Neural cell (in vitro differentiated cells): Measurements from ENCODE around the gene CADM1. TPM values are rescaled to one million over a fixed set of nuclear protein-coding genes. Genes with fewer than 3 reads are reported as not detected.

Experiments used
- H2AFZ ChIP-seq: fragments of 200-600, 300-800 bp; sonication (generic), shearing (Covaris generic); 2 replicates; pipeline ENCODE4 v1.6.0; 2014; ENCODE audit warnings: low read depth, mild to moderate bottlenecking, antibody characterized with exemption, low read length, moderate library complexity
- H3F3A ChIP-seq: fragments of 200-600 bp; shearing (Covaris generic); 2 replicates; pipeline ENCODE4 v1.6.1; 2016; ENCODE audit warnings: mild to moderate bottlenecking, moderate library complexity, mixed read lengths, antibody characterized with exemption, low read length; ENCODE audit not compliant: insufficient read depth, poor library complexity, severe bottlenecking
- H3K27ac ChIP-seq: fragments of 200-600, 300-800 bp; sonication (generic), shearing (Covaris generic); 2 replicates; pipeline ENCODE4 v1.5.1; 2014; ENCODE audit warnings: mild to moderate bottlenecking, low read length, moderate library complexity
- H3K27me3 ChIP-seq: fragments of 300-800, 200-600 bp; sonication (generic), shearing (Covaris generic); 2 replicates; pipeline ENCODE4 v1.6.0; 2014; ENCODE audit warnings: mild to moderate bottlenecking, low read depth, low read length, moderate library complexity; ENCODE audit not compliant: insufficient read depth
- H3K36me3 ChIP-seq: fragments of 300-800, 200-600 bp; sonication (generic), shearing (Covaris generic); 2 replicates; pipeline ENCODE4 v1.5.1; 2014; ENCODE audit warnings: mild to moderate bottlenecking, antibody characterized with exemption, low read length, moderate library complexity; ENCODE audit not compliant: insufficient read depth
- H3K4me2 ChIP-seq: fragments of 300-800, 200-600 bp; sonication (generic), shearing (Covaris generic); 2 replicates; pipeline ENCODE4 v1.6.0; 2014; ENCODE audit warnings: mild to moderate bottlenecking, low read length
- H3K4me3 ChIP-seq: fragments of 300-800, 200-600 bp; sonication (generic), shearing (Covaris generic); 2 replicates; pipeline ENCODE4 v1.5.1; 2014; ENCODE audit warnings: mild to moderate bottlenecking, low read length, moderate library complexity
- H3K79me2 ChIP-seq: fragments of 200-600 bp; shearing (Covaris generic); replicated peaks from 2 replicates; pipeline ENCODE4 v1.6.0; 2014; ENCODE audit warnings: mild to moderate bottlenecking, low read length, moderate library complexity; ENCODE audit not compliant: insufficient read depth
- H3K9ac ChIP-seq: fragments of 300-800, 200-600 bp; sonication (generic), shearing (Covaris generic); 2 replicates; pipeline ENCODE4 v1.6.1; 2016; ENCODE audit warnings: mild to moderate bottlenecking, low read length, mixed read lengths
- H3K9me2 ChIP-seq: fragments of 200-600 bp; shearing (Covaris generic); 2 replicates; pipeline ENCODE4 v1.6.1; 2016; ENCODE audit warnings: mild to moderate bottlenecking, low read length, mixed read lengths; ENCODE audit not compliant: insufficient read depth
- H3K9me3 ChIP-seq: fragments of 200-600, 300-800 bp; sonication (generic), shearing (Covaris generic); 2 replicates; pipeline ENCODE4 v1.6.1; 2016; ENCODE audit warnings: mild to moderate bottlenecking, mixed run types, low read length, moderate library complexity, mixed read lengths
- H4K20me1 ChIP-seq: fragments of 200-600 bp; shearing (Covaris generic); 2 replicates; pipeline ENCODE4 v1.6.1; 2016; ENCODE audit warnings: mild to moderate bottlenecking, mixed run types; ENCODE audit not compliant: insufficient read depth
- CTCF ChIP-seq: fragments of 450-650 bp; IDR thresholded peaks from 2 replicates; pipeline ENCODE4 v1.5.1; 2014; ENCODE audit warnings: antibody characterized with exemption, mild to moderate bottlenecking, moderate library complexity; ENCODE audit not compliant: poor library complexity, severe bottlenecking
- EP300 ChIP-seq: fragments of 450-650 bp; conservative IDR thresholded peaks from 2 replicates; pipeline ENCODE4 v1.6.1; 2014; ENCODE audit warnings: antibody characterized with exemption, mild to moderate bottlenecking, moderate library complexity; ENCODE audit not compliant: poor library complexity, severe bottlenecking
- MXI1 ChIP-seq: fragments of 450-650 bp; conservative IDR thresholded peaks from 2 replicates; pipeline ENCODE4 v1.6.1; 2014; ENCODE audit warnings: antibody characterized with exemption, mild to moderate bottlenecking; ENCODE audit not compliant: poor library complexity, severe bottlenecking
- POLR2AphosphoS5 ChIP-seq: IDR thresholded peaks from 2 replicates; pipeline ENCODE4 v1.6.1; 2012
- RAD21 ChIP-seq: fragments of 450-650 bp; conservative IDR thresholded peaks from 2 replicates; pipeline ENCODE4 v1.6.1; 2014; ENCODE audit warnings: antibody characterized with exemption, mild to moderate bottlenecking, moderate library complexity
- REST ChIP-seq: IDR thresholded peaks from 2 replicates; pipeline ENCODE4 v1.6.1; 2012; ENCODE audit warnings: borderline replicate concordance
- SMC3 ChIP-seq: fragments of 450-650 bp; conservative IDR thresholded peaks from 2 replicates; pipeline ENCODE4 v1.6.1; 2014; ENCODE audit warnings: antibody characterized with exemption, mild to moderate bottlenecking, moderate library complexity; ENCODE audit not compliant: poor library complexity
- TAF1 ChIP-seq: IDR thresholded peaks from 2 replicates; pipeline ENCODE4 v1.6.1; 2012; ENCODE audit warnings: low read depth
- polyA plus RNA-seq: library from polyadenylated mRNA; depleted of rRNA; stranded (reverse); fragments of >200 nt; gene quantifications from 2 replicates; pipeline ENCODE4 v1.2.3, GENCODE V29; 2014

Gene CADM1
- polyA plus RNA-seq, 1 donor from 2014 or later: 92.1 TPM

GRCh38 chr11:115306689-115307088 lies 197.5 kb downstream of the CADM1 start:
- Histone ChIP-seq H4K20me1 (no peaks in the 10 kb centered on the region), H3K27me3 (no peaks in the 10 kb centered on the region), H2AFZ (no peak overlapping the region), H3F3A (peaks cover 4% of the 10 kb centered on the region), H3K79me2 (no peaks in the 10 kb centered on the region), H3K4me3 (no peak overlapping the region), H3K27ac (no peak overlapping the region), H3K4me2 (no peak overlapping the region), H3K9ac (no peak overlapping the region), H3K9me3 (no peaks in the 10 kb centered on the region), H3K9me2 (no peaks in the 10 kb centered on the region), H3K36me3 (no peaks in the 10 kb centered on the region)
- TF ChIP-seq EP300: peak; percentile 33
- no peak for TF ChIP-seq SMC3

- H3K27ac ChIP-seq: peak overlapping the region; percentile 59
- H4K20me1 ChIP-seq: no peaks in the 10 kb centered on the region
- peak overlapping the region; percentile 50 for H3K4me2 ChIP-seq
- no peaks in the 10 kb centered on the region for H3K9me3 ChIP-seq
- no peaks in the 10 kb centered on the region for H3K9me2 ChIP-seq
- no peaks in the 10 kb centered on the region for H3K79me2 ChIP-seq
- H2AFZ ChIP-seq: no peak overlapping the region
- no peaks in the 10 kb centered on the region for H3K27me3 ChIP-seq
- H3K4me3 ChIP-seq: peak overlapping the region; percentile 43
- TF ChIP-seq REST: no peak
- TF ChIP-seq EP300: peak; percentile 10
- H3K36me3 ChIP-seq: no peaks in the 10 kb centered on the region
- H3F3A ChIP-seq: peaks cover 4% of the 10 kb centered on the region
- no peak overlapping the region for H3K9ac ChIP-seq
Measured at GRCh38 chr11:115304774-115305472, 199.3 kb downstream of the CADM1 start.

GRCh38 chr11:115303929-115304531 lies 200.2 kb downstream of the CADM1 start:
- Histone ChIP-seq H3K27me3 (no peaks in the 10 kb centered on the region), H3K27ac (peak overlapping the region; percentile 59), H3K36me3 (no peaks in the 10 kb centered on the region), H3K4me3 (peak overlapping the region; percentile 43), H2AFZ (no peak overlapping the region), H3K9me3 (no peaks in the 10 kb centered on the region), H3K79me2 (no peaks in the 10 kb centered on the region), H3K9me2 (no peaks in the 10 kb centered on the region), H3K4me2 (peak overlapping the region; percentile 50), H4K20me1 (no peaks in the 10 kb centered on the region), H3F3A (peaks cover 4% of the 10 kb centered on the region), H3K9ac (no peak overlapping the region)
- TF ChIP-seq RAD21 (no peak), MXI1 (peak; percentile 51), EP300 (no peak), REST (no peak), TAF1 (no peak), POLR2AphosphoS5 (no peak), CTCF (no peak)
